ENCODE data around the gene SDK2. TPM values are rescaled to one million over a fixed set of nuclear protein-coding genes. Genes with fewer than 3 reads are reported as not detected.
A peak's percentile ranks its signal among the peaks of the same experiment; 100 is the strongest.

Gene SDK2
- total and polyA plus RNA-seq, 4 donors = 0.15 to 5.3 (median 2.5) TPM

DNA sequence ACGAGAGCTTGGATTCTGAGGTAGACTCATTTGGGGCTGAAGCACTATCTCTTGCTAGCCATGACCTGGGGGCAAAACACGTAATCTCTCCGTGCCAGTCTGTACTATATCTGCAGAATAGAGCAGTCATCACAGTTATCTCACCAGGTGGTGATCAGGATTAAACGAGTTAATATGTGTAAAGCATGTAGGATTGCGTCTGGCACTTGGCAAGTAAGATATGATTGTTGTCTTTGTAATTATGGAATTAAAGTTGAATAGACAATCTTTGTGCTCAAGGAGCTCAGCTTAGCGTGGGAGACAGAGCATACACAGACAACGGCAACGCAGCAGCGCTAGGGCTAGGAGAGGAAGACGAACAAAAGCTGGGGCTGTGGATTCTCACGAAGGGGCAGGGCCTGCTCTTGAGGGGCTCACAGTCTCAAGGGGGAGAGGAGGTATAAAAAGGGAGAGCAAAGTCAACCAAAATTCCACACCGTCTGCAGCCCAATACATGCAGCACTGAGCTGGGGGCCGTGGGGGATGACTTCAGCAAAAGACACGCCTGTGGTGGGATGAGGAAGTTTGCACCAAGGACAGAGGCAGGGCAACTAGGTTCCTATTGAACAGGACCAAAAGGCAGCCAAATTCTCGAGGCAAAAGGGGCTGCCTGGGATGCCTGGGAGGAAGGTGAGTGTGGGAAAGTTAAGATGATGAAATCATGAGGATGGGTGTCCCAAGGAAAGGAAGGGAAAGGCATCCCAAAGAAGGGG is 68.6 kb downstream of the SDK2 start:
- intact Hi-C loops (cut with DNase I) = loop anchor here in 1 of 2 donors (10.0 kb wide), 1 partner anchor 599 kb away; no protein-coding TSS in a partner anchor
- no peak overlapping the region for H3K4me3 ChIP-seq (ENCODE audit: low read length in 2 of 2)
- WGBS, 2 donors = 80 to 81% methylated on average over 15 of the region's 15 CpGs

DNA sequence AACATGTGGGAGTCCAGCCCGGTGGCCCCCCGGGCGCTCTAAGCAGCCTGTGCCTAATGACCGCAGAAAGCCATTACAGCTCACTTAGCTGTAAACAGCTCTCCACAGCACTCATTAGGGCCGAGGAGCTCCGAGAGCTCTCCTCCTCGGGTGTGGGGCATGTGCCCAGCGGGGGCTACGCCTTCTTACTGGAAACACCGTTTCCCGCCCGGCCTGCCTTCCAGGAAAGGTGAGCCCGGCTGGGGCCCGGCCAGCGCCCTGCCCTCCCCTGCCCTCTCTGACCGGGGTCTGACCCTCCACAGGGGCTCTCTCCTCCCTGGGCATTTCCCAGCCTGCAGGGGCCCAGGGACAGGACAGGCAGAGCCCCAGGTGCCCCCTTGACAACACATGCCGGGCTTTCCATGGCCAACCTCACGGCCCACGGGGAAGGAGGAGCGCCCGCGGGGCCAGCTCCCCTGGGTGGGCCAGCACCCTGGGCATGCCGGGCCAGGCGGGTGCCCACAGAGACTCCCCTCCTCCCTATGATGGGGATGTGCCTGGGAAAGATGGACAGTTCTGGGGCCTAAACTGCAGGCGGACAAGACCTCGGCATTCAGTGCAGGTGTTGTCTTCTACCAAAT is 72.6 kb downstream of the SDK2 start:
- Histone ChIP-seq H3K27ac (ENCODE audit: low read depth in 1 of 2, low read length in 2 of 2) (no peak overlapping the region), H3K27me3 (ENCODE audit: control insufficient read depth in 1 of 2, insufficient read depth in 2 of 2, low read length in 1 of 2) (no peaks in the 10 kb centered on the region), H3K4me1 (ENCODE audit: control insufficient read depth in 1 of 2, insufficient read depth in 2 of 2, low read length in 2 of 2) (no peaks in the 10 kb centered on the region), H3K9me3 (ENCODE audit: control insufficient read depth, low read length) (no peaks in the 10 kb centered on the region), H3K4me3 (ENCODE audit: low read length in 2 of 2) (no peak overlapping the region), H3K36me3 (ENCODE audit: control insufficient read depth in 1 of 2, insufficient read depth in 2 of 2, low read length in 1 of 2) (no peaks in the 10 kb centered on the region)
- 77 to 82% methylated on average over 26 of the region's 26 CpGs for WGBS, 2 donors
- intact Hi-C loops (cut with DNase I) = loop anchor here in 1 of 2 donors (10.0 kb wide), 1 partner anchor 603 kb away; no protein-coding TSS in a partner anchor
- DNase-seq (no peak), ATAC-seq (ENCODE audit: low FRiP score) (no peak)

More for the DNA sequence above, 68.6 kb downstream of the SDK2 start:
- H3K9me3 ChIP-seq (ENCODE audit: control insufficient read depth, low read length) = no peaks in the 10 kb centered on the region
- no peaks in the 10 kb centered on the region for H3K36me3 ChIP-seq (ENCODE audit: control insufficient read depth in 1 of 2, insufficient read depth in 2 of 2, low read length in 1 of 2)
- no peaks in the 10 kb centered on the region for H3K27me3 ChIP-seq (ENCODE audit: control insufficient read depth in 1 of 2, insufficient read depth in 2 of 2, low read length in 1 of 2)
- no peaks in the 10 kb centered on the region for H3K4me1 ChIP-seq (ENCODE audit: control insufficient read depth in 1 of 2, insufficient read depth in 2 of 2, low read length in 2 of 2)
- H3K27ac ChIP-seq (ENCODE audit: low read depth in 1 of 2, low read length in 2 of 2) = no peak overlapping the region
- no peak for ATAC-seq (ENCODE audit: low FRiP score)
- no peak for DNase-seq

DNA sequence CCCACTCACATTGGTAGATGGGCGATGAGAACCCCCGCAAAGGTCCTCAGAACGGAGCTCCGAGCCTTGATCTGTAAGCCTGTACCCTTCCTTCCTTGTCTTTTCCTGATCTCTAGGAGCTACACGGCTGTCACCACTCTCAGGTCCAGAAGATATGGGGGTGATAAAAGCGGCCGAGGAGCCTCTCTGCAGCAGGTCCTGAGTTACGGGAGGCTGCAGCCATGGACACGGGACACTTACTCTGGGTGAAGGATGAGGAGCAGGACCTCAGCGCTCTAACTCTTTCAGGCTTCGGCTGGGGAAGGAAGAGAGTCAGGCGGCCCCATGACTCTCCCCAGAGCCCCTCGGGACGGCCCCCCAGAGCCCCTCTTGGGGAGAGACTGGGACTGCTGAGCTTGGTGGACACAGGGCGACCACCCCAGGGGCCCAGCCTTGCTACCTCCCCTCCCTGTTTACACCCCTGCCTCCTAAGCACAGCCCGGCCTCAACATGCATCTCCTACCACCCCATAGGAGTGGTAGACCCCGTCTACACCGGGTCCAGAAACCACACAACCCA is 74.4 kb downstream of the SDK2 start:
- no peak for ATAC-seq (ENCODE audit: low FRiP score)
- H3K9me3 ChIP-seq (ENCODE audit: control insufficient read depth, low read length) = no peaks in the 10 kb centered on the region
- intact Hi-C loops (cut with DNase I) = loop anchor here in 1 of 2 donors (10.0 kb wide), 2 partner anchors 55 to 605 kb away; no protein-coding TSS in a partner anchor

DNA sequence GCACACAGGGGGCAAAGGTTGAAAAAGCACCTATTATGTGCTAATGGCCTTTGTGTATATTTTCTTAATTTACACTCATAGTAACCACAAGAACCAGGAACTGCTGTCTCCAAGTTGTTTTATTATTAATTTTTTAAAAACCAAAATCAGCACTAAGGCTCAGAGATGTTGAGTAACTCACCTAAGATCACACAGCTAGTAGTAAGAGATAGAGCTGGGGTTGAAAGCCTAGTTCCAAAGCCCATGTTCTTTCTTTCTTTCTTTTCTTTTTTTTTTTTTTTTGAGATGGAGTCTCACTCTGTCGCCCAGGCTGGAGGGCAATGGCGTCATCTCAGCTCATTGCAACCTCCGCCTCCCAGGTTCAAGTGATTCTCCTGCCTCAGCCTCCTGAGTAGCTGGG is 75.3 kb downstream of the SDK2 start:
- no peak for ATAC-seq (ENCODE audit: low FRiP score)
- intact Hi-C loops (cut with DNase I) = loop anchor here in 1 of 2 donors (10.0 kb wide), 1 partner anchor 56 kb away; no protein-coding TSS in a partner anchor
- H3K27ac ChIP-seq (ENCODE audit: low read depth in 1 of 2, low read length in 2 of 2) = no peak overlapping the region
- no peak for DNase-seq
- H3K4me1 ChIP-seq (ENCODE audit: control insufficient read depth in 1 of 2, insufficient read depth in 2 of 2, low read length in 2 of 2) = no peaks in the 10 kb centered on the region
- no peak overlapping the region for H3K4me3 ChIP-seq (ENCODE audit: low read length in 2 of 2)
- no peaks in the 10 kb centered on the region for H3K9me3 ChIP-seq (ENCODE audit: control insufficient read depth, low read length)
- 96 to 100% methylated on average over 3 of the region's 3 CpGs for WGBS, 2 donors
- H3K27me3 ChIP-seq (ENCODE audit: control insufficient read depth in 1 of 2, insufficient read depth in 2 of 2, low read length in 1 of 2) = no peaks in the 10 kb centered on the region
- no peaks in the 10 kb centered on the region for H3K36me3 ChIP-seq (ENCODE audit: control insufficient read depth in 1 of 2, insufficient read depth in 2 of 2, low read length in 1 of 2)

More for the DNA sequence above, 74.4 kb downstream of the SDK2 start:
- H3K4me1 ChIP-seq (ENCODE audit: control insufficient read depth in 1 of 2, insufficient read depth in 2 of 2, low read length in 2 of 2) = no peaks in the 10 kb centered on the region
- H3K4me3 ChIP-seq (ENCODE audit: low read length in 2 of 2) = no peak overlapping the region
- 73 to 77% methylated on average over 18 of the region's 18 CpGs for WGBS, 2 donors
- no peak overlapping the region for H3K27ac ChIP-seq (ENCODE audit: low read depth in 1 of 2, low read length in 2 of 2)
- no peak for DNase-seq
- H3K36me3 ChIP-seq (ENCODE audit: control insufficient read depth in 1 of 2, insufficient read depth in 2 of 2, low read length in 1 of 2) = no peaks in the 10 kb centered on the region
- no peaks in the 10 kb centered on the region for H3K27me3 ChIP-seq (ENCODE audit: control insufficient read depth in 1 of 2, insufficient read depth in 2 of 2, low read length in 1 of 2)

DNA sequence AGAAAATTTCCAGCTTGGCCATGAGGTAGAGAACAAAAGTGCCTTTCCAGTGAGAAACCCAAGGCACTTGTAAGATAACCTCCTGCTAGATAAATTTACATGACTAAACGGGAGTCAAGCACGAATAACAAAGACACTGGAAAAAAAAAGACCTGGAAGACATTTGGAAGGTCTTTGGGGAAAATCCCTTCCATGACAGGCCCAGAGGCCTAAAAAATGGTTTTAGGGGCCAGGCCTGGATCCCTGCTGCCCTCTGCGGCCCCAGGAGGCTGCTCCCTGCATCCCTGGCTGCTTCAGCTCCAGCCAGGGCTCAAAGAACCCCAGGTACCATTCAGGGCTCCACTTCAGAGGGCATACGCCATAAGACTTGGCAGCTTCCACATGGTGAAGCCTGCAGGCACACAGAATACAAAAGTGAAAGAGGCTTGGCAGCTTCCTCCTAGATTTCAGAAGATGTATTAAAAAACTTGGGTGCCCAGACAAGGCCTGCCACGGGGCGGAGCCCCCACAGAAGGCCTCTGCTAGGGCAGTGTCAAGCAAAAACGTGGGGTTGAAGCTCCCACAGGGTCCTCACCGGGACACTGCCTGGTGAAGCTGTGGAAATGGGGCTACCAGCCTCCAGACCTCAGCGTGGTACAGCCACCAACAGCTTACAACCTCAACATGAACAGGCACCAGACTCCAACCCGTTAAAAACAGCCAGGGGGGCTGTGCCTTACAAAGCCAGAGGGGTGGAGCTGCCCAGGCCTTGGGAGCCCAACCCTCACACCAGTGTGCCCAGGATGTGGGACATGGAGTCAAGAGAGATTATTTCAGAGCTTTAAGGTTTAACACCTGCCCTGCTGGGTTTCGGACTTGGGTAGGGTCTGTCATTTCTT is 77.1 kb downstream of the SDK2 start:
- peak; percentile 9 for ATAC-seq (ENCODE audit: low FRiP score)
- DNase-seq = no peak
- Histone ChIP-seq H3K4me1 (ENCODE audit: control insufficient read depth in 1 of 2, insufficient read depth in 2 of 2, low read length in 2 of 2) (no peaks in the 10 kb centered on the region), H3K27me3 (ENCODE audit: control insufficient read depth in 1 of 2, insufficient read depth in 2 of 2, low read length in 1 of 2) (no peaks in the 10 kb centered on the region), H3K9me3 (ENCODE audit: control insufficient read depth, low read length) (no peaks in the 10 kb centered on the region), H3K4me3 (ENCODE audit: low read length in 2 of 2) (no peak overlapping the region), H3K36me3 (ENCODE audit: control insufficient read depth in 1 of 2, insufficient read depth in 2 of 2, low read length in 1 of 2) (no peaks in the 10 kb centered on the region), H3K27ac (ENCODE audit: low read depth in 1 of 2, low read length in 2 of 2) (no peak overlapping the region)
- intact Hi-C loops (cut with DNase I) = loop anchor here in 1 of 2 donors (10.0 kb wide), 1 partner anchor 58 kb away; no protein-coding TSS in a partner anchor
- WGBS, 2 donors = 69 to 77% methylated on average over 11 of the region's 11 CpGs

DNA sequence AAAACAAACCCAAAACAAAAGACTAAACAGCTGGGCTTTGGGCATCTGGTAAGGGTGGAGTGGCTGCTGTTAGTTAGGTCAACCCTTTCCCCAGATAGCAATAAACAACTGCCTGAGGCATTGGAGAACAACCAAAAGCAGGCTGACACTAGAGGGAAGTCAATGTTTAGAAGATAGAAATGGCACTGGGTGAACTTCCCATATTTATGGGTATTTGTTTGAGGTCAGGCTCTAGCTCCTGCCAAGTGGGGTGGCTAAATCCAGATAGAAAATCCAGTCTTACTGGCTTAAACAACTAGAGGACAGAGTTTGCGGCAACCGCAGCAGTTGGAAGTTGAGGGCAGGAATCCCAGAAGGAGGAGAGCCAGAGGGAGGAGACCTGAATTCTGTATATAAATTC is 79.4 kb downstream of the SDK2 start:
- no peaks in the 10 kb centered on the region for H3K4me1 ChIP-seq (ENCODE audit: control insufficient read depth in 1 of 2, insufficient read depth in 2 of 2, low read length in 2 of 2)
- H3K9me3 ChIP-seq (ENCODE audit: control insufficient read depth, low read length) = no peaks in the 10 kb centered on the region
- DNase-seq = no peak
- intact Hi-C loops (cut with DNase I) = loop anchor here in 1 of 2 donors (10.0 kb wide), 1 partner anchor 60 kb away; no protein-coding TSS in a partner anchor
- 90 to 92% methylated on average over 2 of the region's 2 CpGs for WGBS, 2 donors
- H3K27ac ChIP-seq (ENCODE audit: low read depth in 1 of 2, low read length in 2 of 2) = no peak overlapping the region
- no peak overlapping the region for H3K4me3 ChIP-seq (ENCODE audit: low read length in 2 of 2)
- H3K36me3 ChIP-seq (ENCODE audit: control insufficient read depth in 1 of 2, insufficient read depth in 2 of 2, low read length in 1 of 2) = no peaks in the 10 kb centered on the region
- no peaks in the 10 kb centered on the region for H3K27me3 ChIP-seq (ENCODE audit: control insufficient read depth in 1 of 2, insufficient read depth in 2 of 2, low read length in 1 of 2)
- ATAC-seq (ENCODE audit: low FRiP score) = no peak

DNA sequence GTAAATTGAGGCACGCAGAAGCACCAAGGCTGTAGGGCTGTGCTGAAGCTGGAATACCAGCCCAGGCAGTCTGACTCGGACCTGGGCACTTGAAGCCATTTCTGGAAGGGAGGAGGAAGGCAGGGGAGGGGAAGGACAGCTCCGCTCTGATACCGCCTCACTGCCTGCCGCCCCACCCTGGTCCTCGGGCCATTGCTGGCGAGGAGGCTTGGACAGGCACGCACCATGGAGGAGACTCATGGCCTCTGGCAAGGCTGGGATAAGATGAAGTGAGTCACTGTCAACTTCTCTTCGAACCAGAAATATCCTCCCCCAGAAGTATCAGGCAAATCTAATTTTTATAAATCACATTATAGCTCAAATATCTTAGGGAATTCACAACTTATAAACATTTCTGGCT is 81.3 kb downstream of the SDK2 start:
- no peak overlapping the region for H3K4me3 ChIP-seq (ENCODE audit: low read length in 2 of 2)
- 75 to 83% methylated on average over 9 of the region's 9 CpGs for WGBS, 2 donors
- no peak overlapping the region for H3K27ac ChIP-seq (ENCODE audit: low read depth in 1 of 2, low read length in 2 of 2)
- ATAC-seq (ENCODE audit: low FRiP score) (no peak), DNase-seq (no peak)
- no peaks in the 10 kb centered on the region for H3K36me3 ChIP-seq (ENCODE audit: control insufficient read depth in 1 of 2, insufficient read depth in 2 of 2, low read length in 1 of 2)
- H3K4me1 ChIP-seq (ENCODE audit: control insufficient read depth in 1 of 2, insufficient read depth in 2 of 2, low read length in 2 of 2) = no peaks in the 10 kb centered on the region
- no peaks in the 10 kb centered on the region for H3K27me3 ChIP-seq (ENCODE audit: control insufficient read depth in 1 of 2, insufficient read depth in 2 of 2, low read length in 1 of 2)
- H3K9me3 ChIP-seq (ENCODE audit: control insufficient read depth, low read length) = no peaks in the 10 kb centered on the region
- intact Hi-C loops (cut with DNase I) = loop anchor here in 1 of 2 donors (10.0 kb wide), 1 partner anchor 62 kb away; no protein-coding TSS in a partner anchor

- Histone ChIP-seq H3K4me3 (ENCODE audit: low read length in 2 of 2) (no peak overlapping the region), H3K27me3 (ENCODE audit: control insufficient read depth in 1 of 2, insufficient read depth in 2 of 2, low read length in 1 of 2) (no peaks in the 10 kb centered on the region), H3K4me1 (ENCODE audit: control insufficient read depth in 1 of 2, insufficient read depth in 2 of 2, low read length in 2 of 2) (no peaks in the 10 kb centered on the region), H3K36me3 (ENCODE audit: control insufficient read depth in 1 of 2, insufficient read depth in 2 of 2, low read length in 1 of 2) (no peaks in the 10 kb centered on the region), H3K27ac (ENCODE audit: low read depth in 1 of 2, low read length in 2 of 2) (no peak overlapping the region), H3K9me3 (ENCODE audit: control insufficient read depth, low read length) (no peaks in the 10 kb centered on the region)
- DNase-seq (no peak), ATAC-seq (ENCODE audit: low FRiP score) (no peak)
- WGBS, 2 donors = 51 to 56% methylated on average over 9 of the region's 9 CpGs
- intact Hi-C loops (cut with DNase I) = loop anchor here in 1 of 2 donors (10.0 kb wide), 1 partner anchor 64 kb away; no protein-coding TSS in a partner anchor
Measured at GRCh38 chr17:73561111-73561510, 83.1 kb downstream of the SDK2 start.
